GM12864 (cell line): ENCODE measurements around the gene LMO1.

ENCODE experiments used
- DNase-seq: peaks from one replicate; pipeline ENCODE4 v3.0.0-alpha.2; 2011; ENCODE audit warnings: low read depth
- H3K4me3 ChIP-seq: 2 replicates; pipeline ENCODE4 v1.5.1; 2011; ENCODE audit warnings: mild to moderate bottlenecking, low read depth, low read length, control low read depth
- CTCF ChIP-seq: IDR thresholded peaks from 2 replicates; pipeline ENCODE4 v1.5.1; 2011; ENCODE audit warnings: low read depth, mild to moderate bottlenecking, moderate library complexity, low read length, control low read depth, inconsistent platforms; ENCODE audit errors: missing control alignments

LMO1 gene

GRCh38 chr11:8266246-8267241, 2.9 kb upstream of the LMO1 start:
- TF ChIP-seq CTCF = no peak
- no peak overlapping the region for H3K4me3 ChIP-seq
- DNase-seq = no peak

DNA sequence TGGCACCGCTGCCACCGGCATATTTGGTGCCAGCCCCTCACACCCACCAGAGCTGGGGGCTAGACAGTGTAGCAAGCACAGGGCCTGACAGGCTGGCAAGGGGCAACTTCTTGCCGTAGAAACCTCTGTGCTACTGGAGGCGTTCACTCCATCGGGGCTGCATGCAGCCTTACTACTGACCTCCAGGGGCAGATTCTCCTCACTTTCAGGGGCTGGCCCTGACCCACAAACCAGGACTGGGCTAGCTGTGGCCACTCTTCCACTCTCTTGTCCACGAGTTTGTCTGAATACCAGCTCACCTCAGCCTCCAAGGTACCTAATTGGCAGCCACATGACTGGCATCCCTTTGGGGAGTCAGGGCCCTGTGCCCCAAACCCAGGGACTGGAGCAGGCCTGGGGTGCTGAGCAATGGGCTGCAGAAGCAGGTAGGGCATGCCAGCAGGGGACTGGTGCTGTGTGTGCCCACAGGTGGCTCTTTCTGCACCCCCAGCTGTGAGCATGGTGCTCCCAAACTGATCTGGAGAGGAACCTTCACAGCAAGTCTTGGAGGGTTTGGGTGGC, 2.1 kb upstream of the LMO1 start:
- DNase-seq = no peak
- peak; percentile 28 for TF ChIP-seq CTCF
- no peak overlapping the region for H3K4me3 ChIP-seq

DNA sequence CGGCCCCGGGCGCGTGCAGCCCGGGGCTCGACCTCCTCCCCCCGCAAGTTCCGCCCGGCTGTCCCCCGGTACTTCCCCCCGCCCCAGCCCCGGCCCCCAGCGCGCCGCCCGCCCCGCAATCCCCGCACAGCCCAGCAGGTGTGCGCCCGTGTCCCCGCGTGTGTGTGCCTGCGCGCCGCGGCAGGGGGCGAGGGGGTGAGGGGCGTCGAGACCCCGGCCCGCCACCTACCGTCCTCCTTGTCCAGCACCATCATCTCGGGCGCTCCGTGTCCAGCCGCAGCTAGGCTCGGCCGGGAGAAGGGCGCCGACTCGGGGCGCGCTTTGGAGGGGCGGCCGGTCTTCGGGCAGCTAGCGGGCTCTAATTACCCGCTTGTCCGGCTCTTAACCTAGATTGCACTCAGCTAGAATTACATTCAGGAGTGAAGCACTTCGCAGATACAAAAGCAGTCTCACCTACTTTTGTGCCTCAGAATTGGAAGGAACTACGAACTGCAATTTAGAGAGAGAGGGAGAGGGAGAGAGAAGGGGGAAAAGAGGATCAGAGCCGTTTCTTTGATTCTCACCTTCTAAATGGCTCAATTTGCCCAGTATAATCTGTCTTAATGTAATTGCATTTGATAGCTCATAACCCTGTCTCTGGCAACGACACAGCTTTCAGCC, 439 bp downstream of the LMO1 start:
- H3K4me3 ChIP-seq = no peak overlapping the region
- DNase-seq = no peak
- no peak for TF ChIP-seq CTCF

- DNase-seq = no peak
- H3K4me3 ChIP-seq = no peak overlapping the region; the same call in 1 of the 2 replicates
- no peak for TF ChIP-seq CTCF
Observed at GRCh38 chr11:8262552-8263108, 1.0 kb downstream of the LMO1 start.

DNA sequence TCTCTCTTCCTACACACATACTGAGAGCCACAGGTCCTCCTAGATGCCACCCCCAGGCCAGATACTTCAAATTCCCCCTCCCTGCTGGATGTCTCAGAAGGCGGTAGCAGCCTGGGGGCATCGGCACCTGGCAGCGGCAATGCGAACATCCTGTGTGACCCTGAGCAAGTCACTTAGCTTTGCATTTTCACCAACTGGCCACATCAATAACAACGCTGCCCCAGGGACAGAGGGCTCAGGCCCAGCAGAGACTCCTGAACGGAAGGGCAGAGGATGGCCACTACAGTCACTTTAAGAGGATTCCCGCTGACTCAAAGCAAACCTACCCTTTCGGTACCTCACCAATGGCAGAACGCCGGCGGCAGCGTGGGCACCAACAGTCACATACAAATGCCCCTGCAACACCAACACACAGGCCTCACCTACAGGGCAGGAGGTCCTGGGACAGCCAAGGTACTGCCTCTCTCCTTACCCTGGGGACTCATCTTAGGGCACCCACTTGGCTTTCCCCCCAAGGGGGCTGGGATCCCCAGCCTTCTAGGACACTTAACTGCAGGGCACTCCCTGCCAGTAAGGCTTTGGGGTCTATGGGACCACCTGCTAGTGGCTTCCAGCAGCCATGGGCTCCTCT, 1.6 kb downstream of the LMO1 start:
- H3K4me3 ChIP-seq = no peak overlapping the region
- TF ChIP-seq CTCF = no peak
- DNase-seq = no peak

- no peak for TF ChIP-seq CTCF
- no peak for DNase-seq
- H3K4me3 ChIP-seq = no peak overlapping the region
Observed at GRCh38 chr11:8261291-8261690, 2.4 kb downstream of the LMO1 start.
